HEK293T (cell line): Measurements from ENCODE around the gene PLXNA3.

Source experiments
- CTCF ChIA-PET: fragments of 350-600 bp; formaldehyde crosslinking; extraction: SDS; loops from one replicate; lab custom pipeline; 2021; ENCODE audit warnings: antibody characterized with exemption, inconsistent platforms; lab: Yijun Ruan, JAX
- POLR2A ChIA-PET: fragments of 350-600 bp; formaldehyde crosslinking; extraction: SDS; loops from one replicate; lab custom pipeline; 2020; ENCODE audit warnings: antibody characterized with exemption, inconsistent platforms; lab: Yijun Ruan, JAX
- DNase-seq: peaks from one replicate; pipeline ENCODE4 v3.0.0; 2012; ENCODE audit warnings: mixed read lengths; ENCODE audit errors: extremely low spot score
- ARNT ChIP-seq: fragments of 450-650 bp; IDR thresholded peaks from 2 replicates; pipeline ENCODE4 v1.6.1; 2017; ENCODE audit warnings: mild to moderate bottlenecking
- BHLHE40 ChIP-seq: fragments of 450-650 bp; IDR thresholded peaks from 2 replicates; pipeline ENCODE4 v1.6.1; 2016; ENCODE audit warnings: mild to moderate bottlenecking, moderate library complexity, borderline replicate concordance
- CTBP1 ChIP-seq: fragments of 450-650 bp; IDR thresholded peaks from 2 replicates; pipeline ENCODE4 v1.6.1; 2016; ENCODE audit warnings: borderline replicate concordance
- ELF4 ChIP-seq: fragments of 450-650 bp; IDR thresholded peaks from 2 replicates; pipeline ENCODE4 v1.6.1; 2017; ENCODE audit warnings: antibody characterized with exemption
- FOXA1 ChIP-seq: fragments of 450-650 bp; IDR thresholded peaks from 2 replicates; pipeline ENCODE4 v1.6.1; 2016; ENCODE audit warnings: mild to moderate bottlenecking
- FOXK2 ChIP-seq: fragments of 450-650 bp; IDR thresholded peaks from 2 replicates; pipeline ENCODE4 v1.6.1; 2016; ENCODE audit warnings: mild to moderate bottlenecking
- FOXM1 ChIP-seq: fragments of 450-650 bp; IDR thresholded peaks from 2 replicates; pipeline ENCODE4 v1.6.1; 2017; ENCODE audit warnings: mild to moderate bottlenecking, borderline replicate concordance
- HDGF ChIP-seq: fragments of 450-650 bp; IDR thresholded peaks from 2 replicates; pipeline ENCODE4 v1.6.1; 2017; ENCODE audit warnings: antibody characterized with exemption, borderline replicate concordance
- L3MBTL2 ChIP-seq: fragments of 450-650 bp; conservative IDR thresholded peaks from 2 replicates; pipeline ENCODE4 v1.6.1; 2016; ENCODE audit warnings: mild to moderate bottlenecking
- LEF1 ChIP-seq: fragments of 450-650 bp; IDR thresholded peaks from 2 replicates; pipeline ENCODE4 v1.6.1; 2017; ENCODE audit warnings: mild to moderate bottlenecking, borderline replicate concordance
- NFRKB ChIP-seq: fragments of 450-650 bp; IDR thresholded peaks from 2 replicates; pipeline ENCODE4 v1.6.1; 2016; ENCODE audit warnings: mild to moderate bottlenecking, moderate library complexity
- SP1 ChIP-seq: fragments of 450-650 bp; IDR thresholded peaks from 2 replicates; pipeline ENCODE4 v1.6.1; 2017
- SUZ12 ChIP-seq: fragments of 450-650 bp; IDR thresholded peaks from 2 replicates; pipeline ENCODE4 v1.6.1; 2016; ENCODE audit warnings: mild to moderate bottlenecking
- TARDBP ChIP-seq: fragments of 450-650 bp; IDR thresholded peaks from 2 replicates; pipeline ENCODE4 v1.6.1; 2016
- ZNF384 ChIP-seq: fragments of 450-650 bp; IDR thresholded peaks from 2 replicates; pipeline ENCODE4 v1.6.1; 2016
- TF ChIP-seq, protein P1 (sequence below): fragments of 450-650 bp; IDR thresholded peaks from 2 replicates; pipeline ENCODE4 v1.6.1; 2016

PLXNA3 gene

DNA sequence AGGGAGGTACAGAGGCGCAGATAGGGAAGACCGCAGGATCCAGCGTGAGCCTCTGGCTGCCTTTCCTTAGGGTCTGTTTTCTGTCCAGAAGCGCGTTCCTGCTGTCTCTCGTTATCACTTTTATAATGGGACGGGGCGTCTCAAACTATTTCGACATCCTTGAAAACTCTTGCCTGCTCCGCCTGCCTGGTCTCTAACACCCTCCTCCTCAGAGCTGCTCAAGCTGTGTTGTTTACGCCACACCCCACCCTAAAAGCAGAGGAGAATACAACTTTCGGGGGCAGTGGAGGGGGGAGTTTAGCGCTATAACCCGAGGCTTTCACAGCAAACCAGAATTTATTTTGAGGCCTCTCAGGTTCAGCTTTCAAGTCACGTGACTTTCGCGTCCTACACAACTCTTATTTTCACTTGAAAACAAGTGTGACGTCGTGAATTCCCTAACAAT is 58.6 kb downstream of the PLXNA3 start:
- TF ChIP-seq CTBP1, result no peak
- no peak for TF ChIP-seq NFRKB
- TF ChIP-seq ELF4, result no peak
- no peak for TF ChIP-seq SUZ12
- no peak for TF ChIP-seq SP1
- ChIA-PET CTCF (interaction anchor here (1.1 kb wide), 1 partner anchor 11 kb away, joined by 7 read pairs; no protein-coding TSS in a partner anchor), POLR2A (interaction anchor here (0.6 to 4.6 kb wide), 8 partner anchors 10 to 117 kb away, joined by 3 to 21 read pairs (median 4); partner anchors contain the start of genes LAGE3, PLXNA3 and SLC10A3)
- no peak for DNase-seq

DNA sequence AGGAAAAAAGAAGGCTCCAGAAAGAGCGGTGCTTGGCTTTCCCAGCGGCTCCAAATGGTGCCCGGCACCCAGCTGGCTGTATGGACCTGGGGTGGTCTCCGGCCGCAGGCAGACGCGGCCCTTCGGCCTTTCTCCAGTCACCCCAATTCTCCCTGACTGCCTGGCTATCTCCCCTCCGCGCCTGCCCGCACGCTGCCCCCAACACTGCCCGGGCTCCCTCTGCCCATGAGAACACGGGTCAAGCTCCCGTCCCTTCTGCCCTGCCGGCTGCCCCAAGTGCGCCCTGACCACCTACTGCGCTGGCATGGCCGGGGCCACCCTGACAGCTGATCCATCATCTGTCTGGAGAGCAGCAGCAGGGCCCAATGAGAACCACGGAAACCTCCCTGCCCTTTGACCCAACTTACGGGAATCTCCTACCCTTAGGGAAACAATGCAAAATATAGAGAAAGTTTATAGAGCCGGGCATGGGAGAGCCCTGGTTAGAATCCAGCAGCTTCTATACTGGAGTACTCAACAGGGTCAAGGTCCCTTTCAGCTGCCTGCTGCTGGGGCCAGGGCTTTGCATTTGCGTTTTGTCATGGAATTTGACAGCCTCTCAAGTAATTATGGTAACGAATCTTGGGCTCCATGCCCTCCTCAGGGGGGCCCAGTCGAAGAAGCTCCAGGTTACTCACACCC is 59.2 kb downstream of the PLXNA3 start:
- POLR2A ChIA-PET, result interaction anchor here (0.9 to 4.6 kb wide), 8 partner anchors 10 to 192 kb away, joined by 3 to 21 read pairs (median 4); partner anchors contain the start of gene SLC10A3
- TF ChIP-seq TARDBP, result no peak
- TF ChIP-seq L3MBTL2, result no peak
- no peak for TF ChIP-seq FOXM1
- TF ChIP-seq, protein P1, sequence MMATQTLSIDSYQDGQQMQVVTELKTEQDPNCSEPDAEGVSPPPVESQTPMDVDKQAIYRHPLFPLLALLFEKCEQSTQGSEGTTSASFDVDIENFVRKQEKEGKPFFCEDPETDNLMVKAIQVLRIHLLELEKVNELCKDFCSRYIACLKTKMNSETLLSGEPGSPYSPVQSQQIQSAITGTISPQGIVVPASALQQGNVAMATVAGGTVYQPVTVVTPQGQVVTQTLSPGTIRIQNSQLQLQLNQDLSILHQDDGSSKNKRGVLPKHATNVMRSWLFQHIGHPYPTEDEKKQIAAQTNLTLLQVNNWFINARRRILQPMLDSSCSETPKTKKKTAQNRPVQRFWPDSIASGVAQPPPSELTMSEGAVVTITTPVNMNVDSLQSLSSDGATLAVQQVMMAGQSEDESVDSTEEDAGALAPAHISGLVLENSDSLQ, result no peak
- TF ChIP-seq FOXK2, result no peak
- no peak for TF ChIP-seq ZNF384
- no peak for TF ChIP-seq HDGF
- no peak for TF ChIP-seq ARNT
- TF ChIP-seq CTBP1, result no peak
- CTCF ChIA-PET, result interaction anchor here (1.1 to 2.4 kb wide), 2 partner anchors 10 kb away, joined by 7 to 12 read pairs; no protein-coding TSS in a partner anchor
- DNase-seq, result no peak

DNA sequence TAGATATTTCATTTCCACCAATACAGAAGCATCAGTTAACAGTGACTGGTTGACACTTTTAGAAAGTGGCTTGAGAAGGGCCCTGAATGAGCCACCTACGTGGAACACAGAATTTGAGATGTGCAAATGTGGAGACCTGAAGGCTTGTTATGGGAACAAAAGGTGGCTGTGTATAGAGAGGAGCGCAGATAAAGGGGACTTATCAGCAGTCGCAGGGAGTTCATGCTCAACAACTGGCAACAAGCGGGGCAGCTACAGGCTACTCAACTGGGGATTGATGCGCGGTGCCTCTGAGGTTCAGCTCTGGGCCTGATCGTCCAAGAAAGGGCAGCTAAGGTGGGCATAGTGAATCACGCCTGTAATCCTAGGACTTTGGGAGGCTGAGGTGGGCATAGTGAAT is 61.3 kb downstream of the PLXNA3 start:
- ChIA-PET CTCF (interaction anchor here (2.4 kb wide), 1 partner anchor 8 kb away, joined by 12 read pairs; no protein-coding TSS in a partner anchor), POLR2A (interaction anchor here (1.1 kb wide), 1 partner anchor 40 kb away, joined by 3 read pairs; no protein-coding TSS in a partner anchor)
- DNase-seq, result no peak
- TF ChIP-seq FOXA1, result no peak
- no peak for TF ChIP-seq LEF1
- TF ChIP-seq FOXK2, result no peak
- TF ChIP-seq SUZ12, result no peak
- no peak for TF ChIP-seq HDGF
- TF ChIP-seq SP1, result no peak
- TF ChIP-seq FOXM1, result no peak
- no peak for TF ChIP-seq NFRKB
- TF ChIP-seq ZNF384, result no peak
- TF ChIP-seq TARDBP, result no peak
- no peak for TF ChIP-seq L3MBTL2
- no peak for TF ChIP-seq ARNT
- no peak for TF ChIP-seq ELF4
- TF ChIP-seq, protein P1, result no peak
- no peak for TF ChIP-seq CTBP1
- TF ChIP-seq BHLHE40, result no peak

DNA sequence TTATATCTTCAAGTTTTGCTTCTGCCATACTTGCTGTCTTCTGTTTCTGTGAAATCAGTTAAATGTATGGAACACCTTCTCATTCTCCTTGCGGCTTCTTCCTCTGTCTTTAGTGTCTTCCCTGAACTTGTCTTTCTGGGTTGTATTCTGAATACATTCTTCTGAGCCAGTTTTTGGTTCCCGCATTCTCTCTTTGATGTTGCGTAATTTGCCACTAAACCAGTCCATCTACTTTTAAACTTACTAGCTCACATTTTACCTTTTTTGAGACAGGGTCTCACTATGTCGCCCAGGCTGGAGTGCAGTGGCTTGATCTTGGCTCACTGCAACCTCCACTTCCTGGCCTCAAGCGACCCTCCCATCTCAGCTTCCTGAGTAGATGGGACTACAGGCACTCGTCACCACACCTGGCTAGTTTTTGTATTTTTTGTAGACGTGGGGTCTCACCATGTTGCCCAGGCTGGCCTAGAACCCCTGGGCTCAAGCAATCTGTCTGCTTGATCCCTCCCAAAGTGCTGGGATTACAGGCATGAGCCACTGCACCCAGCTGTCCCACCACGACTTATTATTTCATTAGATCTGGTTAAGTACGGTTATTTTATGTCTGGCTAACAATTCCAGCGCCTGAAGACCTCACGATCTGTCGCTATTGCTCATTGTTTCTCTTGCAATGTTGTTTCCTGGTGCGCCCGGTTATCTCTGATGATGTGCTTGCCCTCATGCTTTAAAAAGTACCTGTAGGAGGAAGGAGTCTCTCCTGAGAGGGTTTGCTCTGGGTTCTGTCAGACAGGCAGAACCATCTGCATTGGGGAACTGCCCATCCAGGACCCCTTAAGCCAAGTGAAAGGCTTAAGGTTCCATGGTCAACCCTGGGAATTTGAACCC is 67.8 kb downstream of the PLXNA3 start:
- CTCF ChIA-PET, result interaction anchor here (1.7 kb wide), 1 partner anchor 96 kb away, joined by 4 read pairs; no protein-coding TSS in a partner anchor
- POLR2A ChIA-PET, result interaction anchor here (0.9 to 1.7 kb wide), 3 partner anchors 35 to 591 kb away, joined by 3 to 13 read pairs (median 13); partner anchors contain the start of genes NAA10, RPL10 and SLC10A3
- DNase-seq, result no peak
- TF ChIP-seq FOXM1 (no peak), ZNF384 (no peak), NFRKB (no peak), SUZ12 (no peak), ELF4 (no peak), ARNT (no peak), TARDBP (no peak), FOXA1 (no peak), FOXK2 (no peak), HDGF (no peak), BHLHE40 (no peak)
- TF ChIP-seq, protein P1, result no peak

DNA sequence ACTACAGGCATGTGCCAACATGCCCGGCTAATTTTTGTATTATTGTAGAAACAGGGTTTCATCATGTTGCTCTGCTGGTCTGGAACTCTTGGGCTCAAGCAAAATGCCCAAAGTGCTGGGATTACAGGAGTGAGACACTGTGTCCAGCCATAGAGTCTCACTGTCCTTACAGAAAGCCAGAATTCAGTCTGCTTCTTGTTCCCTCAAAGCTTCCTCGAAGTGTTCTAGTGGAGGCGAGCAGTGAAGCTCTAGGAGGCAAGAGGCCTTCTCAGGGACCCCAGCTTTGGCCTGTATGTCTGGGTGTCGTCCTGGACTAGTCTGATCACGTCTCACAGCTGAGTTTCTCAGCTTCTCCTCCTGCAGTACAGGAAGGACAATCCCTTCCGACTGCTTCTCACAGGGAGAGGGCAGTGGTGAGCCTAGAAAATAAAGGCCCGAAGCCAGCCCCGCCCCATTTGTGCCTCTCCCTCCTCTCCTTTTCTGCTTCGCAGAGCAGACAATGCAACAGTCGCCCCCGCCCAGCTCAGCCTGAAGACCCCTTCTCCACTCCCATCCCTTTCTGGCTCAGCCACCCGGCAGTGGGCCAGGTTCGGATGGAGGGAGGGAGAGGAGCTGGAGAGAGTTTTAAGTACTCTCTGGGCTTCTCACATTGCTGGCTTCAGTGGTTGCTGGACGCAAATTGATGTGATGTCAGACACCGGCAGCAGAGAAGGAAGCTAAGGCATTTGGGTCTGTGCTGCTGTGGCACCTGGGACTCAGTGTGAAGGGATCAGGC is 69.0 kb downstream of the PLXNA3 start:
- peak; percentile 78 for DNase-seq
- POLR2A ChIA-PET, result interaction anchor here (0.6 to 1.7 kb wide), 13 partner anchors 9 to 592 kb away, joined by 3 to 13 read pairs (median 4); partner anchors contain the start of genes ATP6AP1, FAM3A, FLNA and NAA10
- TF ChIP-seq HDGF (no peak), ZNF384 (no peak), NFRKB (no peak), SUZ12 (no peak), SP1 (no peak), ELF4 (no peak)
- CTCF ChIA-PET, result interaction anchor here (0.6 to 1.8 kb wide), 12 partner anchors 9 to 580 kb away, joined by 3 to 12 read pairs (median 4); partner anchors contain the start of genes FAM3A, FLNA and RPL10
